OCI-LY3 (cell line): ENCODE data around the gene COL4A1.

Experiments
- CTCF ChIP-seq: fragments of 200-600, 300-600 bp; sonication (generic); IDR thresholded peaks from 2 replicates; pipeline ENCODE4 v1.5.1; 2014; ENCODE audit warnings: antibody characterized with exemption, low read length, low read depth
- EZH2phosphoT487 ChIP-seq: fragments of 200-600 bp; shearing (Covaris generic); IDR thresholded peaks from 2 replicates; pipeline ENCODE4 v1.6.1; 2018; ENCODE audit warnings: antibody characterized with exemption, mixed run types, low read depth

DNA sequence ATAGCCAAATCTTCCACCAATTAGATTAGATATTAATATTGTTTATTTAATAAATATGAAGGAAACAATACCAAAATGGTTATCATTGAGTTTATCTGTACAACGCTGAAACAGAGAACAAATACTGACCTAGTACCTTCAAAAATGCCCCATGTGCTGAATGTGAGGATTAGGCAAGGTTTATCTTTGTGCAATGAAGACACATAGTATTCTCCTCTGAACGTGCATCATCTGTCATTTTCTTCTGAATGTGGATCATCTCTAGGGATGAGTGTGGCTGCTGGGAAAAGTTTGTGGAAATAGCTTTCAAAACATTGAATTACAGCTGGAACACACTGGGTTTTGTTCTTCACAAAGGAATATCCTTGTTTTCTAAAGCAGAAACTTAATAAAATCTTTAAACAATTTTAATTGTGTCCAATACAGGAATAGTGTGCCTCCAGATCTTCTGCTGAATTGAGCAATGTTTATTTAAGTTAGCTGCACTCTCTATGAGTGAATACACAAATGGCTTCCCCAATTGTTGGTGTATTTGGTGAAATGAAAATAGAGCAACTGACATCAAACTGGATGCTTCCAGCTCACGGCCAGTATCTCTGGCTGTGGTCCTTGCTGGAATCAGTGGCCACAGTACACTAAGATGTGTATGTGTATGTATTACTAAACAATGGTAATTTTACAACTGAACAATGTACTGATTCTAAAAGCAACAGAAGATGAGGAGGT lies 6.7 kb downstream of the COL4A1 start:
- TF ChIP-seq CTCF (no peak), EZH2phosphoT487 (no peak)
